ENCODE measurements around the gene PHKA2.

The PHKA2 gene

GRCh38 chrX:18897611-18898010 lies 86.3 kb downstream of the PHKA2 start:
- Mint-ChIP-seq H3K27me3 (no peaks in the 10 kb centered on the region), H3K4me3 (no peak overlapping the region), H3K9me3 (no peaks in the 10 kb centered on the region), H3K27ac (no peak overlapping the region), H3K4me1 (ENCODE audit: low read depth) (no peaks in the 10 kb centered on the region), H3K36me3 (ENCODE audit: low read depth) (peaks cover 85% of the 10 kb centered on the region)
- intact Hi-C loops (cut with micrococcal nuclease), result no loop called here

- Mint-ChIP-seq H3K9me3 (no peaks in the 10 kb centered on the region), H3K4me1 (ENCODE audit: low read depth) (no peaks in the 10 kb centered on the region), H3K27ac (no peak overlapping the region), H3K4me3 (no peak overlapping the region), H3K36me3 (ENCODE audit: low read depth) (peaks cover 81% of the 10 kb centered on the region), H3K27me3 (no peaks in the 10 kb centered on the region)
- intact Hi-C loops (cut with micrococcal nuclease), result no loop called here
Measured at GRCh38 chrX:18896680-18897544, 87.0 kb downstream of the PHKA2 start.

DNA sequence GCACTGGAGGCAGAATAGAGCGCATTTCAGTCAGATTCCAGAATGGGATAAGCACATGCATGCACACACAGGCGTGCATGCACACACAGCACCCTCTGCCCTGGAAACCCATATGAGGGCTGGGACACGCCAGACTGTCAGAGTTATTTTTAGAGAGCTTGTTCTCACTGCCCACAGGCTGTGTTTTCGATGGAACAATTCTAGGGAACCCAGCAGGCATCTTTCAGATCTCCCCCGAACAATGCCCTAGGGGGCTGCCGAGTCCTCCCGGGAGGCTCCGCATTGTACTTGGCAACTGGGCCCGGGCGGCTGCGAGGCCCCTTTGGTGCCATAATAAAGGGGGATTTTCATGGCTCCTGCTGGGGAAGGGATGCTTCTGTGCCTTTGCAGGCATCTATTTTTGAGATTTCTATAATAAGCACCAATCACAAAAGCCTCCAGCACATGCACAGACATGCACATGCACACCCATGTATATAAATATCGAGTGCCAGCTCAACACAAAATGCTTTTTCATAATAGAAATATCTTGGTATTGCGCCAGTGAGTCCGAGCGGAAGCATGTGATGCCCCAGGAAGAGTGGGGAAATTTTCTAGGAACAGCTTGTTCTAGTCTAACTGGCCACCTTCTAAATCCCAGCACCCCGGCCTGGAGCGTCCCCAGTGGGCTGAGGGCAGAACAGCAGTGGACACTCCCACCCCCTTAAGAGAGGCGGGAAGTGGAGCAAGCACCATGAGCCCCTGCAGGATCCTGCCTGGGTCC lies 88.5 kb downstream of the PHKA2 start:
- Mint-ChIP-seq H3K4me1 (ENCODE audit: low read depth) (no peaks in the 10 kb centered on the region), H3K27ac (no peak overlapping the region), H3K36me3 (ENCODE audit: low read depth) (peaks cover 79% of the 10 kb centered on the region), H3K27me3 (no peaks in the 10 kb centered on the region), H3K9me3 (no peaks in the 10 kb centered on the region), H3K4me3 (no peak overlapping the region)
- intact Hi-C loops (cut with micrococcal nuclease), result no loop called here

DNA sequence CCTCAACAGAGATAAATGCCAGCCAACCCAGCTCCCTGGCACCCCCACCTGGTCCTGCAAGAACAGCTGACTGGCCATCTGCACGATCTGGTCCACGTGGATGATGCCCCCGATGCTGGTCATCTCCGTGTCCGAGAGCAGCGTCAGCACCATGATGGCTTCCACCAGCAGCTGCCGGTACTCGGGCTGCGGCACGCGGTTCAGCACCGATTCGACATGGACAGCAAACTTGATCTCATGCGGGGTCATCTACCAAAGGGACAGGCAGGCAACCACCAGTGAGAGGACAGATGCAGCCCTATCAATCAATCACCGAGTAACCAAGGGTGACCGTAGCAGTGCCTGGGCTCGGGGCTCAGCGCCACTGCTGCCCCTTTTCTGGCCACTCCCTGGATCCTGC lies 89.8 kb downstream of the PHKA2 start:
- Mint-ChIP-seq H3K9me3 (no peaks in the 10 kb centered on the region), H3K4me3 (no peak overlapping the region), H3K4me1 (ENCODE audit: low read depth) (no peaks in the 10 kb centered on the region), H3K27me3 (no peaks in the 10 kb centered on the region), H3K27ac (no peak overlapping the region), H3K36me3 (ENCODE audit: low read depth) (peaks cover 76% of the 10 kb centered on the region)
- intact Hi-C loops (cut with micrococcal nuclease), result no loop called here

DNA sequence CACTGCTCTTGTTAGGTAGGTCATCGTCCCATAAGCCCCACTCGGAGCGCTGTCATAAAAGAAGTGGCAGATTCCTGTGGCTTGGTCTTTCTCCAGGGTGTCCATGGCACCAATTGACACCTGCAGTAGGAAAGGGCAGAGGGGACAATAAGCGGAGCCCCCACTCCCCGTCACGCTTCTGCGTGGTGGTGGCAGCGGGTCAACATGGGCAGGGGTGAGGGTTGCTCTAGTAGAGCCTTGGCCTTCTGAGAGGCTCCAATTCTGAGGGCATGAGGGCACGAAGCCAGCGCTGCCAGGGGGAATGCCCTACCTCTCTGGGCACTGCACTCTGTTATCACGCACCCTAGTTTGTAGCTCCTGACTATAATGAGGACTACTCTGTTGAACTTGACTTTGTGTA lies 90.4 kb downstream of the PHKA2 start:
- intact Hi-C loops (cut with micrococcal nuclease), result no loop called here
- Mint-ChIP-seq H3K4me3 (no peak overlapping the region), H3K27ac (no peak overlapping the region), H3K27me3 (no peaks in the 10 kb centered on the region), H3K4me1 (ENCODE audit: low read depth) (no peaks in the 10 kb centered on the region), H3K36me3 (ENCODE audit: low read depth) (peaks cover 69% of the 10 kb centered on the region), H3K9me3 (no peaks in the 10 kb centered on the region)

DNA sequence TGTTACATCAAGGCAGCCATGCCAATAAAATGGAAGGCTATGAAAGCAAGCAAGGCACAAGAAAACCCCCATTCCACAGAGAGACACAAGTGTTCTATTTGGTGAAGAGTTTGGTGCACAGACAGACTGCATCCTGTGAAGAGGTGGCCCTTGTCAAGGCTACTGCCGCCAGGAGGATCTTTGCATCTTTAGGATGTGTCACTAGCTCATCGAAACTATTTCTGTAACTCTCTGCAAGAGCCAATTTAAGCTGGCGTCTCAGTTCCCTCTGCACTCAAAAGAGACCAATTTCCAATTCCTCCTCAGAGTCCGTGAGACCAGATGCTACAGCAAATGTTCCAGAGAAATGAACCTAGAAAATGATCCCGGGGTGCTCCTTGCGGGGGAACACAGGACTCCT lies 91.0 kb downstream of the PHKA2 start:
- H3K27ac Mint-ChIP-seq, result no peak overlapping the region
- H3K4me3 Mint-ChIP-seq, result no peak overlapping the region
- no peaks in the 10 kb centered on the region for H3K9me3 Mint-ChIP-seq
- H3K4me1 Mint-ChIP-seq (ENCODE audit: low read depth), result peaks cover 2% of the 10 kb centered on the region
- intact Hi-C loops (cut with micrococcal nuclease), result no loop called here
- H3K27me3 Mint-ChIP-seq, result no peaks in the 10 kb centered on the region
- H3K36me3 Mint-ChIP-seq (ENCODE audit: low read depth), result peaks cover 65% of the 10 kb centered on the region

DNA sequence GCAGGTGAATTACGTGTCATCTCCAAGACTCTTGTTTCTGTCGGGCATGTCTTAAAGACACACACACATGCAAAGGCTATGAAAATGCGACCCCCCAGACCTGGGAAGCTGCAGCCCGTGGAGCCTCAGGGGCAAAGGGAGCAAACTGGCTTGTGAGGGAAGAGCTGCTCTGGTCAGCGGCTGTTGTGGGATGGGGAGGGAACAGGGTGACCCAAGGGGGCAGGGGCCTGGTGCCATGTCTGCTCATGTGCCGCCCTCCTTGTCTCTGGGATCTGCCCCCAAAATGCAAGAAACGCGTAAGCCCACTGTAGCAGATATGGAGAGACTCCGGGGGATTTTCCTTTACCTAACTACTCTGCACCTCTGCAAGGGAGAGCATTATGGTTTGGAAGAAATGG lies 92.4 kb downstream of the PHKA2 start:
- Mint-ChIP-seq H3K27me3 (no peaks in the 10 kb centered on the region), H3K4me3 (no peak overlapping the region), H3K36me3 (ENCODE audit: low read depth) (peaks cover 51% of the 10 kb centered on the region), H3K4me1 (ENCODE audit: low read depth) (peaks cover 16% of the 10 kb centered on the region), H3K9me3 (no peaks in the 10 kb centered on the region), H3K27ac (no peak overlapping the region)
- intact Hi-C loops (cut with micrococcal nuclease), result no loop called here

GRCh38 chrX:18890724-18891547 lies 93.0 kb downstream of the PHKA2 start:
- H3K4me1 Mint-ChIP-seq (ENCODE audit: low read depth), result peaks cover 22% of the 10 kb centered on the region
- H3K9me3 Mint-ChIP-seq, result no peaks in the 10 kb centered on the region
- no peaks in the 10 kb centered on the region for H3K27me3 Mint-ChIP-seq
- H3K27ac Mint-ChIP-seq, result no peak overlapping the region
- H3K4me3 Mint-ChIP-seq, result no peak overlapping the region
- peaks cover 45% of the 10 kb centered on the region for H3K36me3 Mint-ChIP-seq (ENCODE audit: low read depth)
- intact Hi-C loops (cut with micrococcal nuclease), result no loop called here

DNA sequence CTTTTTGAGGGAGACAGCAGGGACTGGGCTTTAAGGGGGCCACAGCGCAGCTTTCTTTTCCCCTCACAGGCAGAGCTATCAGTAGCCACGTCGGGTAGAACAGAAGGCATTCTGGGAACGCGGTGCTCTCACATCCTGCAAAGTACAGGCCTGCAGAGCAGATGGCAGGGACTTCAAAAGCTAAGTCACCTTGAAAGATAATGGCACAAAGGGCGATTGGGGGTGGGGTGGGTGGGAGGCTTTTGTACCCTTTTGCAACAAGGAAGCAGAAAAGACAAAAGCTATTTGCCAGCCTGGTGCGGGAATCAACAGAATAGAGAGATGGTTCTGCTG lies 93.9 kb downstream of the PHKA2 start:
- Mint-ChIP-seq H3K4me1 (ENCODE audit: low read depth) (peaks cover 30% of the 10 kb centered on the region), H3K9me3 (no peaks in the 10 kb centered on the region), H3K36me3 (ENCODE audit: low read depth) (peaks cover 36% of the 10 kb centered on the region), H3K4me3 (no peak overlapping the region), H3K27ac (no peak overlapping the region), H3K27me3 (no peaks in the 10 kb centered on the region)
- intact Hi-C loops (cut with micrococcal nuclease), result no loop called here

GRCh38 chrX:18889346-18890048 lies 94.4 kb downstream of the PHKA2 start:
- peaks cover 30% of the 10 kb centered on the region for H3K36me3 Mint-ChIP-seq (ENCODE audit: low read depth)
- no peaks in the 10 kb centered on the region for H3K27me3 Mint-ChIP-seq
- peaks cover 30% of the 10 kb centered on the region for H3K4me1 Mint-ChIP-seq (ENCODE audit: low read depth)
- H3K27ac Mint-ChIP-seq, result no peak overlapping the region
- intact Hi-C loops (cut with micrococcal nuclease), result no loop called here
- H3K9me3 Mint-ChIP-seq, result no peaks in the 10 kb centered on the region
- no peak overlapping the region for H3K4me3 Mint-ChIP-seq

DNA sequence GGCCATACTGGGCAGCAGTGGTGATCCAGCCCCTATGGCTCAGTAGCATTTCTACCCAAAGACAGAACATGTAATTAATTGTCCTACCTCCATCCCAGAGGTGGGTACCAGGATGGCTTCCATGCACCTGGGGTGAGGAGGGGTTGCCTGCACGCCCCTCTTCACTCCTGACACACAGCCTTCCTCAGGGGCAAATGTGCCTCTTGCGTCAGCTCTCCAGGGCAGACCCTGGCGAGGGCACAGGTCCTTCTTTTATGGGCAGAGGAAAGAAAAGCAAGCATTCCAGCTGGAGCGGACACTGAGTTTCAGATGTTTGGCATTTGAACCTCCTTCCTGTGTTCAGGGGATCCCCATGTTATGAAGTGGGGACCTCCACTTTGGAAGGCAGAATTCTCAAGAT lies 95.6 kb downstream of the PHKA2 start:
- intact Hi-C loops (cut with micrococcal nuclease), result no loop called here
- Mint-ChIP-seq H3K36me3 (ENCODE audit: low read depth) (peaks cover 18% of the 10 kb centered on the region), H3K4me3 (no peak overlapping the region), H3K27me3 (peaks cover 7% of the 10 kb centered on the region), H3K9me3 (no peaks in the 10 kb centered on the region), H3K27ac (peak overlapping the region; percentile 97), H3K4me1 (ENCODE audit: low read depth) (peaks cover 30% of the 10 kb centered on the region)

- Mint-ChIP-seq H3K36me3 (ENCODE audit: low read depth) (peaks cover 14% of the 10 kb centered on the region), H3K27ac (peak overlapping the region; percentile 97), H3K4me3 (peak overlapping the region; percentile 88), H3K4me1 (ENCODE audit: low read depth) (peaks cover 30% of the 10 kb centered on the region), H3K9me3 (no peaks in the 10 kb centered on the region), H3K27me3 (peaks cover 7% of the 10 kb centered on the region)
- intact Hi-C loops (cut with micrococcal nuclease), result no loop called here
Measured at GRCh38 chrX:18887825-18888212, 96.1 kb downstream of the PHKA2 start.

GRCh38 chrX:18887177-18887824 lies 96.6 kb downstream of the PHKA2 start:
- intact Hi-C loops (cut with micrococcal nuclease), result no loop called here
- Mint-ChIP-seq H3K27me3 (peaks cover 8% of the 10 kb centered on the region), H3K27ac (peak overlapping the region; percentile 97), H3K36me3 (ENCODE audit: low read depth) (peaks cover 14% of the 10 kb centered on the region), H3K4me1 (ENCODE audit: low read depth) (peaks cover 30% of the 10 kb centered on the region), H3K4me3 (peak overlapping the region; percentile 88), H3K9me3 (no peaks in the 10 kb centered on the region)
